ENCODE measurements around the gene PSKH1. TPM values are rescaled to one million over a fixed set of nuclear protein-coding genes. Genes with fewer than 3 reads are reported as not detected.

The PSKH1 gene
- total RNA-seq, 1 experiment from 2014 or later = 21.7 TPM

- POLR2A ChIA-PET = interaction anchor here (1.0 to 8.4 kb wide), 10 partner anchors 14 to 1556 kb away, joined by 3 to 141 read pairs (median 7); partner anchors contain the start of genes ACD, DDX28, DUS2 and EDC4
- intact Hi-C loops (cut with micrococcal nuclease) = loop anchor here (1.0 to 10.0 kb wide), 3 partner anchors 10 to 322 kb away; partner anchors contain the start of gene RIPOR1
- CTCF ChIA-PET = interaction anchor here (2.5 to 3.0 kb wide), 2 partner anchors 10 to 14 kb away, joined by 11 to 20 read pairs; no protein-coding TSS in a partner anchor
- no peaks in the 10 kb centered on the region for H3K27me3 Mint-ChIP-seq (ENCODE audit: insufficient read depth, unreplicated experiment)
- peak within 1 kb of the TSS; percentile 87 for H3K4me3 Mint-ChIP-seq (ENCODE audit: unreplicated experiment)
- peak; percentile 48 for DNase-seq (ENCODE audit: unreplicated experiment)
- peaks cover 30% of the 10 kb centered on the region for H3K36me3 Mint-ChIP-seq (ENCODE audit: insufficient read depth, unreplicated experiment)
- no peak for TF ChIP-seq CTCF (IDR thresholded peaks at IDR 0.05; ENCODE audit: unreplicated experiment)
- H3K9me3 Mint-ChIP-seq (ENCODE audit: unreplicated experiment) = no peaks in the 10 kb centered on the region
- H3K4me1 Mint-ChIP-seq (ENCODE audit: insufficient read depth, unreplicated experiment) = peaks cover 16% of the 10 kb centered on the region
- BruUV-seq (replicated peaks) = no TSS peak
- peak within 1 kb of the TSS; percentile 75 for H3K27ac Mint-ChIP-seq (ENCODE audit: low read depth, unreplicated experiment)
Observed at GRCh38 chr16:67847064-67847861, 45.8 kb upstream of the PSKH1 start, which contains the start of gene CENPT. CENPT (minus strand) TSS chr16:67847693; CDS start chr16:67833859, 13,834 bp downstream.

GRCh38 chr16:67848118-67848517 lies 44.9 kb upstream of the PSKH1 start:
- CTCF ChIA-PET = interaction anchor here (0.6 to 2.5 kb wide), 5 partner anchors 9 to 176 kb away, joined by 3 to 11 read pairs (median 4); no protein-coding TSS in a partner anchor
- peaks cover 27% of the 10 kb centered on the region for H3K36me3 Mint-ChIP-seq (ENCODE audit: insufficient read depth, unreplicated experiment)
- peak overlapping the region; percentile 87 for H3K4me3 Mint-ChIP-seq (ENCODE audit: unreplicated experiment)
- peak overlapping the region; percentile 75 for H3K27ac Mint-ChIP-seq (ENCODE audit: low read depth, unreplicated experiment)
- no peaks in the 10 kb centered on the region for H3K27me3 Mint-ChIP-seq (ENCODE audit: insufficient read depth, unreplicated experiment)
- POLR2A ChIA-PET = interaction anchor here (1.1 to 8.4 kb wide), 5 partner anchors 13 to 188 kb away, joined by 3 to 141 read pairs (median 4); partner anchors contain the start of genes ACD, DDX28, DUS2 and GFOD2
- H3K9me3 Mint-ChIP-seq (ENCODE audit: unreplicated experiment) = no peaks in the 10 kb centered on the region
- peaks cover 16% of the 10 kb centered on the region for H3K4me1 Mint-ChIP-seq (ENCODE audit: insufficient read depth, unreplicated experiment)
- DNase-seq (ENCODE audit: unreplicated experiment) = no peak
- TF ChIP-seq CTCF (IDR thresholded peaks at IDR 0.05; ENCODE audit: unreplicated experiment) = no peak
- intact Hi-C loops (cut with micrococcal nuclease) = loop anchor here (10.0 kb wide), 2 partner anchors 173 to 323 kb away; partner anchors contain the start of gene RIPOR1
- BruUV-seq (replicated peaks) = no TSS peak

- BruUV-seq (replicated peaks) = no TSS peak
- no peaks in the 10 kb centered on the region for H3K27me3 Mint-ChIP-seq (ENCODE audit: insufficient read depth, unreplicated experiment)
- POLR2A ChIA-PET = no interaction called here
- CTCF ChIA-PET = interaction anchor here (0.6 kb wide), 2 partner anchors 9 to 1443 kb away, joined by 4 to 5 read pairs; no protein-coding TSS in a partner anchor
- peaks cover 42% of the 10 kb centered on the region for H3K36me3 Mint-ChIP-seq (ENCODE audit: insufficient read depth, unreplicated experiment)
- no peaks in the 10 kb centered on the region for H3K9me3 Mint-ChIP-seq (ENCODE audit: unreplicated experiment)
- intact Hi-C loops (cut with micrococcal nuclease) = no loop called here
- TF ChIP-seq CTCF (IDR thresholded peaks at IDR 0.05; ENCODE audit: unreplicated experiment) = no peak
- H3K4me3 Mint-ChIP-seq (ENCODE audit: unreplicated experiment) = no peak overlapping the region
- H3K4me1 Mint-ChIP-seq (ENCODE audit: insufficient read depth, unreplicated experiment) = peaks cover 19% of the 10 kb centered on the region
- DNase-seq (ENCODE audit: unreplicated experiment) = no peak
- peak overlapping the region; percentile 99 for H3K27ac Mint-ChIP-seq (ENCODE audit: low read depth, unreplicated experiment)
Observed at GRCh38 chr16:67853670-67854069, 39.4 kb upstream of the PSKH1 start.

- no peak overlapping the region for H3K4me3 Mint-ChIP-seq (ENCODE audit: unreplicated experiment)
- H3K9me3 Mint-ChIP-seq (ENCODE audit: unreplicated experiment) = no peaks in the 10 kb centered on the region
- POLR2A ChIA-PET = interaction anchor here (1.0 to 1.3 kb wide), 2 partner anchors 9 to 12 kb away, joined by 3 to 9 read pairs; partner anchors contain the start of gene NUTF2
- peaks cover 43% of the 10 kb centered on the region for H3K36me3 Mint-ChIP-seq (ENCODE audit: insufficient read depth, unreplicated experiment)
- DNase-seq (ENCODE audit: unreplicated experiment) = no peak
- H3K27me3 Mint-ChIP-seq (ENCODE audit: insufficient read depth, unreplicated experiment) = no peaks in the 10 kb centered on the region
- no peak for TF ChIP-seq CTCF (IDR thresholded peaks at IDR 0.05; ENCODE audit: unreplicated experiment)
- CTCF ChIA-PET = interaction anchor here (0.8 to 1.5 kb wide), 3 partner anchors 11 to 39 kb away, joined by 3 to 7 read pairs (median 3); partner anchors contain the start of gene NRN1L
- BruUV-seq (replicated peaks) = no TSS peak
- intact Hi-C loops (cut with micrococcal nuclease) = no loop called here
- H3K4me1 Mint-ChIP-seq (ENCODE audit: insufficient read depth, unreplicated experiment) = peaks cover 22% of the 10 kb centered on the region
- peak overlapping the region; percentile 99 for H3K27ac Mint-ChIP-seq (ENCODE audit: low read depth, unreplicated experiment)
Observed at GRCh38 chr16:67855789-67856188, 37.3 kb upstream of the PSKH1 start.
